GM21381 (cell line): Measurements from ENCODE around the gene RELN.

ENCODE experiments used
- ATAC-seq: cut with Tn5 transposase; IDR thresholded peaks from one replicate; pipeline ENCODE4 v1.9.1; 2021; ENCODE audit warnings: mild to moderate bottlenecking, moderate library complexity; ENCODE audit not compliant: unreplicated experiment

Gene RELN

GRCh38 chr7:103727982-103728610 lies 261.4 kb downstream of the RELN start:
- ATAC-seq, result no peak

DNA sequence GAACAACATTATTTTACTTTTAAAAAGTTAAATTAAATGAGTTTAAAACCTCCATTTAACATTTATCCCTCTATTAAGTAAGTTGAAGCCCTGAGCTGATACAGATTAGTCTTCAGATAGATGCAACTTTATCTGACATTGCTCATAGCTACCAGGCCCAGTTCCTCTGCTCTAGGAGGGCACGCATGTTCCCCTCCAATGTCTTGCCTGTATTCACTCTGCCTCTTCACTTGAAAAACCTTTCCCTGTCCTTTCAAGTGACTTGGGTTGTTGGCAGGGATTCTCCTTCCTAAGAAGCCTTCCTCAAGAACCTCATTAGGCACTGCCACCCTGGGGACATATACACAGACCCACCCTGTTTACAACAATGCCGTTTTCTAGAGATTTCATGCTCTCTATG lies 270.4 kb downstream of the RELN start:
- ATAC-seq, result no peak

- no peak for ATAC-seq
These were observed 270.9 kb downstream of the RELN start for GRCh38 chr7:103718482-103719061.

DNA sequence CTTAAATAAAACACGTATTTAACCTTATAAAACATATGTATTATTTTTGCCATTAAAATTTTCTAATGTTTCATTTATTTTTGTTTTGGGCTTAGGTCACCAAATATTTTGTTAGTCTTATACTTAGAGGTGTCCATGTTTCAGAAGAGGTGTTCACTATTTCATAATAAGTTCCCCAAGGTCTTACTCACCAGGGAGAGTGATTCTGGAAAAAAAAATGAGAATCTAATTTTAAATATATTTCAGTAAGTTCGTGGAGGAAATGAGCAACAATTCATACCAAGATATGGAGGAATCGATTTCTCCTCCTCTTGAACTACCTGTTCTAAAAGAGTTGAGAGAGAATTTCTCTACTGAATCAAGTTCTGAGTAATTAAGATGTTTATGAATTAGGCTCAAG lies 271.9 kb downstream of the RELN start:
- no peak for ATAC-seq

DNA sequence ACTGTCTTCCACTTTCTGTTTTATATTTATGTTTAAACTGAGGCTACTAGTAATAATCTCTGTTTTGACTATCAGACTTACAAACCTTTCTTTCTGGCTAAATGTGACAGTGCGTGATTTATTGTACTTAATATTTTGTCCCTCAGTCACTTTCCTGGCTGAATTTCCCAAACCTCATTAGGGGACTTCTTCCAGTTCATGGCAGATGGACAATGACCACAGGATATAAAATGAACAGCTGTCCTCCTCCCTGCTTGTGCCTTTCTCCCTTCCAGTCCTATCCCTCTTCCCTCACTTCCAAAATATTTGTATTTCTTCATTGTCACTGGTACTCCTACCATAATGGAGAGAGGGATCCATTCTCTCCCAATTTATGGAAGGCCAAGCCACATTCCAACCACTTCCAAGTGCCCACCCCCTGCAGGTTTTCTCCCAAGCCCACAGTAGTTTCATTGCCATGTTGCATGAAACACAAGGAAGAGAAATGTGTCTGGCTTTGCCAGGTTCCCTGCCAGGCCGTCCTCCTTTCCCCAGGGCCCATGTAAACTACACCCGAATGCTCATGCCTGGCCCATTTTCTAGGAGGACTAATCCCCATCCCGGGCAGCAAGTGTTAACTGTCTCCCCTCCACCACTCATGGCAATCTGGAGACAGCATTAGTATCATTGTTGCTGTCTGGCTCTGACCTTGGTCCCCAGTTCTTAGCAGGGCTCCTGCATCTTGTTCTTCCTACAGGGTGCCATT lies 273.9 kb downstream of the RELN start:
- no peak for ATAC-seq

DNA sequence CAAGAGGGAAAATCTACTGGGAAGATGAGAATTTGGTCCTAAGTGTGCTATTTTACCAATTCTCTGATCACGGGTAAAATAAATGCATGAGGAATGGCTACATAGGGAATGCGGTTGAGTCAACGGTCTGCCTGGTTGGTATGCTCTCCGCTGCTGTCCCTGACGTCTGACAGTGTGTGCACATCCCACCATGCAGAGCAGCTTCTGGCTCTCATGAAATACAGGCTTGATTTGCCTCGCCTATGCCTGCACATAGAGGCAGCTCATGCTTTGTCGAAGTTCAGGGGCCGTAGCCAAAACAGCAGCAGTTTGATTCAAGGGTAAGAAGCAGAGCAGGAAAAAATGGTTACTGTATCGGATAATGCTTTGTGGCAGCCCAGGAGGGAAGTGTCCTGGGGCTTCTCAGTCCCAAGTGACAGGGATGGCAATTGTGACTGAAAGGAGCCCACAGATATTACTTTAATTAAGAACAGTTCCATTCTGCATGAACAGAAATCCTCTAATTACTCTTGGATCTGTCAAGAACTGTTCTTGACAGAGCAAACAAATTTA lies 275.0 kb downstream of the RELN start:
- ATAC-seq, result no peak

- ATAC-seq, result no peak
These were observed 276.3 kb downstream of the RELN start for GRCh38 chr7:103712991-103713778.

GRCh38 chr7:103711413-103711812 lies 278.0 kb downstream of the RELN start:
- no peak for ATAC-seq

DNA sequence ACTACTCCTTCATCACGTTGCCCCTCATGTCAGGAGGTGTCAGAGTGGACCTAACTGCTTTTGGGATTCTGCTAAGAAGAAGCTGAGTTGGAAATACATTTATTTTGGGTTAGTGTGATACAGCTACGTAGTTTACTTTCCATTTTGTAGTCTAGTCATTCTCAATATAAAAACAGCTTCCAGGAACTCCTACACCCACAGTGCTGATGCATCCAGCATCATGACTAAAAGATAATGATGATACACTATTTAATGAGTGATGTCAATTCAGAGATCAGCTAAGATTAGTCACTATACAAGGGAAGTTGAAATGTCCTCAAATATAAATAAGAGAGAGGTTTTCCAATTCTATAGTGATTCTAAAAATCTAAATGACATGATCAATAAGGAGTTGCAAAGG lies 279.2 kb downstream of the RELN start:
- ATAC-seq, result no peak

- ATAC-seq, result no peak
These were observed 282.7 kb downstream of the RELN start for GRCh38 chr7:103706805-103707204.

- ATAC-seq, result no peak
These were observed 283.9 kb downstream of the RELN start for GRCh38 chr7:103705542-103705941.

DNA sequence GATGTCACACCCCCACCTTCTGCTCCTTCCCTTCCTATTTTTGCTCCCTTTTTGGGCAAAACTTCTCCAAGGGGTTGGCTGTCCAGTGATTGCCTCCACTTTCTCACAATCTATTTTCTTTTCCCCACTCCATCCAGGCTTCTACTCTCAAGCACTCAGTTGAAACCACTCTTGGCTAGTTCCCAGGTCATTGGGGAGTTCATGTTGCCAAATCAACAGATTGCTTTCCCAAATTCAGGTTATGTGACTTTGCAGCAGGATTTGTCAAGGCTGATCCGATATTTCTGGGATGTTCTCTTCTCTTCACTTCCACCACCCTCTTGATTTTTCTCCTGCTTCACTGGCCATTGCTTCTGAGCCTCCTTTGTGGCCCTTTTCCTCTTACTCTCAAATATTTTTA lies 284.8 kb downstream of the RELN start:
- ATAC-seq, result no peak

DNA sequence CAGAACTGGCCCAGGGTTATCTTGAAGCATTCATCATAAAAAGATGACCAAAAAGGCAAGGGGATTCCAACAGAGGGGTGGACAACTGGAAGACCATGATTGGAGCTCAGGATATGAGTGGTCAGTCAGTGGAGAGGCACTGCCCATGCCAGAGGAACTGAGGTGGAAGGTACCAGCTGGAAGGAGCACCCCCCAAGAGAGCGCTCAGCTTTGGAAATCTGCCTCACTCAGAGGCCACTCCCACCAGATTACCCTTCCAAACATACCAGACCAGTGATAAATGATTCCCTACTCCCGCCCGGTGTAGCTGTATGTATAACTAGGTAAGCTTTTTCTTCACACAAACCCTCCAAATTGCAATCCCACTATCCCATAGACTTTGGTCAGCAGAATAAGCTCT lies 286.5 kb downstream of the RELN start:
- ATAC-seq, result no peak

- no peak for ATAC-seq
These were observed 287.0 kb downstream of the RELN start for GRCh38 chr7:103702454-103702853.

GRCh38 chr7:103699032-103699431 lies 290.4 kb downstream of the RELN start:
- ATAC-seq, result no peak

DNA sequence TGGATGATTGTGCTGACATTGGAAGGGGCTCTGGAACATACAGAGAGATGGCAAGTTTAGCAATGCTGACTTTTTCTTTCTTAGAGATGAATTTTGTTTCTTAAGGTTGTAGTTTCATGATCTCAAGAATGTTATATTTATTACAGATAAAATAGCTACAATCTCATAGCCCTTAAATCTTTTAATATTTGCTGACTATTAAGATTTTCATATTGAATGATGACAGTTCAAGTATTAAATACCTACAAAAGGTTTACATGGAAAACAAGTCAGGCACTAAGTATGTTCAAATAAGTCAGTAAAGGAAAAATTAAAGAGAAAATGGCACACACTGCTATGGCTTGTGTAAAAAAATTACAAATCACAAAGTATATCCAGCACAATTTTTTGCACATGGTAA lies 291.4 kb downstream of the RELN start:
- no peak for ATAC-seq

- no peak for ATAC-seq
These were observed 293.9 kb downstream of the RELN start for GRCh38 chr7:103695521-103695920.

- no peak for ATAC-seq
These were observed 295.2 kb downstream of the RELN start for GRCh38 chr7:103694304-103694703.

DNA sequence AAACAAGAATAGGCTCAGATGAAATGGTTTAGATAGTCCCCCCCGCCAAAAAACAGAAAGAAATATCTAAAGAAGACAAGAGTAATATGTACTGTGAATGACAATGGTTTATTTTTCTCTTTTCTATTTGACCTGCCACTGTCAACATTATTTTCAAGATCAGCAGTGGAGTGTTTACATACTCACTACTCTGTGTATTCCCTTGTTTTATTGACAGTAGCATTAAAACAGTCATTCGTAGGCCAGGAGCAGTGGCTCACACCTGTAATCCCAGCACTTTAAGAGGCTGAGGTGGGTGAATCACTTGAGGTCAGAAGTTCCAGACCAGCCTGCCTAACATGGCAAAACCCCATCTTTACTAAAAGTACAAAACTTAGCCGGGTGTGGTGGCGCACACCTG lies 298.2 kb downstream of the RELN start:
- no peak for ATAC-seq

DNA sequence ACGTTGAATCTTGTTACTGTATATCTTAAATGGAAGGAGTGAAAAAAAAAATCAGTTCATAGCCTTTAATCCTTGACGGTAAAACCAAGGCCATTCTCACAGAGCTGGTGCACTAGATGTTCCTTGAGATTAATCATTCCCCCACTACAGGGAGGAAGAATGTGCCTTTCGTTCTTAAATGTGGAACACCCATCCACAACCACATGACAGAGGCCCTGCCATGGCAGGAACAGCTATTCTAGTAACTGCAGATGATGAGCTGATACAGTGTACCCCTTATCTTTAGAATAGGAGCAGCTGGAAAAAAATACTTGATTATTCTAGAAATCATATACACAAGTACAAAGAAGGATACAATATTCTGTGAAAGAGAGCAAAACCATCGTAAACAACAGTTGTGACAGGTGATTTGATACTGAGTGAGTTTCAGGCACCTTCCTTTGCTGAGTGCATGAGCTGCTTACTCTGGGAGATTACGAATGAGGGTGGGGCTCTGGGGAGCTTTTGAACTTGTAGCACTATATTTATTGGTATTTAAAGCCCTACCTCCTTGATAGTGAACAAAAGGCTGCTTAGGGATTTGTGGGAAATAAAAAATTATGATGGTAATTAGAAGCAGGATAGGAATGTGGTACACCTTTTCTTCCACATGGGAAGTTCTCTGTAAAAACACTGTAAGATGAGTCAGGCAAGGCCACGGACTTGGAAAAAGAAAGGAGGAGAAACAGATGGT lies 299.1 kb downstream of the RELN start:
- ATAC-seq, result no peak

- no peak for ATAC-seq
These were observed 300.2 kb downstream of the RELN start for GRCh38 chr7:103689255-103689654.
